Urothelium cell line (cell line): ENCODE results near the gene FRMD8.
"Not testable (repeated sequence)": the region's sequence is repeated elsewhere in the genome, so short reads cannot be mapped to it uniquely, and the experiment has no call there.

Experiments used
- DNase-seq: peaks from one replicate; pipeline ENCODE4 v3.0.0; 2011; ENCODE audit warnings: low spot score, mixed read lengths
- FAIRE-seq: peaks from 2 replicates; lab custom pipeline; 2011; peaks lifted over from hg19 to GRCh38; lab: Jason Lieb, UNC

The FRMD8 gene

GRCh38 chr11:65411681-65412070, 25.2 kb downstream of the FRMD8 start:
- FAIRE-seq (no peak), DNase-seq (no peak)

GRCh38 chr11:65412271-65413076, 26.0 kb downstream of the FRMD8 start:
- no peak for DNase-seq
- FAIRE-seq, result no peak

GRCh38 chr11:65413077-65413664, 26.7 kb downstream of the FRMD8 start:
- DNase-seq, FAIRE-seq: not testable (repeated sequence)

- DNase-seq, result no peak
- FAIRE-seq, result no peak
Observed at GRCh38 chr11:65414776-65415498, 28.5 kb downstream of the FRMD8 start.

GRCh38 chr11:65415499-65416340, 29.3 kb downstream of the FRMD8 start:
- FAIRE-seq (no peak), DNase-seq (no peak)

GRCh38 chr11:65416341-65416824, 29.9 kb downstream of the FRMD8 start:
- DNase-seq, result peak; percentile 90

GRCh38 chr11:65416841-65417701, 30.6 kb downstream of the FRMD8 start:
- DNase-seq (no peak), FAIRE-seq (no peak)

More at GRCh38 chr11:65416341-65416824, 29.9 kb downstream of the FRMD8 start:
- FAIRE-seq, result peak; percentile 76

- no peak for DNase-seq
- FAIRE-seq, result no peak
Observed at GRCh38 chr11:65417702-65418430, 31.4 kb downstream of the FRMD8 start.

- DNase-seq (no peak), FAIRE-seq (no peak)
Observed at GRCh38 chr11:65418431-65418680, 31.9 kb downstream of the FRMD8 start.

GRCh38 chr11:65418681-65419459, 32.4 kb downstream of the FRMD8 start:
- FAIRE-seq (no peak), DNase-seq (peak; percentile 88)

GRCh38 chr11:65419460-65419771, 33.0 kb downstream of the FRMD8 start:
- DNase-seq, result no peak

GRCh38 chr11:65419772-65420481, 33.5 kb downstream of the FRMD8 start:
- FAIRE-seq (no peak), DNase-seq (peak; percentile 75)

More at GRCh38 chr11:65419460-65419771, 33.0 kb downstream of the FRMD8 start:
- FAIRE-seq, result no peak

GRCh38 chr11:65420506-65420905, 34.1 kb downstream of the FRMD8 start:
- DNase-seq (no peak), FAIRE-seq (no peak)

GRCh38 chr11:65420979-65421793, 34.7 kb downstream of the FRMD8 start:
- peak; percentile 86 for DNase-seq
- FAIRE-seq, result no peak

- peak; percentile 90 for DNase-seq
- no peak for FAIRE-seq
Observed at GRCh38 chr11:65421794-65422632, 35.6 kb downstream of the FRMD8 start.
